ENCODE data around the gene ATP6V1F. TPM values are rescaled to one million over a fixed set of nuclear protein-coding genes. Genes with fewer than 3 reads are reported as not detected.
A peak's percentile ranks its signal among the peaks of the same experiment; 100 is the strongest.

The ATP6V1F gene
- total RNA-seq, 1 donor: 76.7 TPM

GRCh38 chr7:128863433-128863989 is 855 bp downstream of the ATP6V1F start:
- DNase-seq (ENCODE audit: low read depth): peak; percentile 79
- TF ChIP-seq, protein P1, sequence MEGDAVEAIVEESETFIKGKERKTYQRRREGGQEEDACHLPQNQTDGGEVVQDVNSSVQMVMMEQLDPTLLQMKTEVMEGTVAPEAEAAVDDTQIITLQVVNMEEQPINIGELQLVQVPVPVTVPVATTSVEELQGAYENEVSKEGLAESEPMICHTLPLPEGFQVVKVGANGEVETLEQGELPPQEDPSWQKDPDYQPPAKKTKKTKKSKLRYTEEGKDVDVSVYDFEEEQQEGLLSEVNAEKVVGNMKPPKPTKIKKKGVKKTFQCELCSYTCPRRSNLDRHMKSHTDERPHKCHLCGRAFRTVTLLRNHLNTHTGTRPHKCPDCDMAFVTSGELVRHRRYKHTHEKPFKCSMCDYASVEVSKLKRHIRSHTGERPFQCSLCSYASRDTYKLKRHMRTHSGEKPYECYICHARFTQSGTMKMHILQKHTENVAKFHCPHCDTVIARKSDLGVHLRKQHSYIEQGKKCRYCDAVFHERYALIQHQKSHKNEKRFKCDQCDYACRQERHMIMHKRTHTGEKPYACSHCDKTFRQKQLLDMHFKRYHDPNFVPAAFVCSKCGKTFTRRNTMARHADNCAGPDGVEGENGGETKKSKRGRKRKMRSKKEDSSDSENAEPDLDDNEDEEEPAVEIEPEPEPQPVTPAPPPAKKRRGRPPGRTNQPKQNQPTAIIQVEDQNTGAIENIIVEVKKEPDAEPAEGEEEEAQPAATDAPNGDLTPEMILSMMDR (IDR thresholded peaks at IDR 0.05; ENCODE audit: insufficient read depth, low read length): peak; percentile 70
- H3K4me3 ChIP-seq (ENCODE audit: low read depth, low read length): peak overlapping the region; percentile 81

GRCh38 chr7:128865303-128865702 is 2.6 kb downstream of the ATP6V1F start:
- DNase-seq (ENCODE audit: low read depth): no peak
- TF ChIP-seq, protein P1 (IDR thresholded peaks at IDR 0.05; ENCODE audit: insufficient read depth, low read length): no peak
- no peak overlapping the region for H3K4me3 ChIP-seq (ENCODE audit: low read depth, low read length)

- TF ChIP-seq, protein P1 (IDR thresholded peaks at IDR 0.05; ENCODE audit: insufficient read depth, low read length): no peak
- no peak for DNase-seq (ENCODE audit: low read depth)
- H3K4me3 ChIP-seq (ENCODE audit: low read depth, low read length): no peak overlapping the region
These were observed 3.6 kb downstream of the ATP6V1F start for GRCh38 chr7:128865996-128866877.

DNA sequence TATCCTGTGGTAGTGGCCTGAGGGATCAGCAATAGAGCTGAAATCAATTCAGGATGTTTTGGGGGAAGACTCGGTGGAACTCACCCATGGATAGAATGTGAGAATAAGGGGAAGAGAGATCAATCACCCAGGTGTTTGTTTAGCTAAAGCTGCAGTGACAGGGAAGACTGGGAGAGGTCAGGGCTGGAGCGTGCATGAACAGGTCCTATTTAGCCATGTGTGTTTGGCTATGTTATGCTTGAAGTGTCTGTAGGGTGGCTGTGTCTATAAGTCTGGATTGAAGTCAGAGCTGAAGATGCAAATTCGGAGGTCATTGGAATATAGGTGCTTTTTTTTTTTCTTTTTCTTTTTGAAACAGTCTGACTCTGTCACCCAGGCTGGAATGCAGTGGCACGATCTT is 4.6 kb downstream of the ATP6V1F start:
- H3K4me3 ChIP-seq (ENCODE audit: low read depth, low read length): no peak overlapping the region
- TF ChIP-seq, protein P1 (IDR thresholded peaks at IDR 0.05; ENCODE audit: insufficient read depth, low read length): no peak
- DNase-seq (ENCODE audit: low read depth): no peak

GRCh38 chr7:128867842-128868623 is 5.4 kb downstream of the ATP6V1F start:
- DNase-seq (ENCODE audit: low read depth): no peak
- H3K4me3 ChIP-seq (ENCODE audit: low read depth, low read length): no peak overlapping the region
- TF ChIP-seq, protein P1 (IDR thresholded peaks at IDR 0.05; ENCODE audit: insufficient read depth, low read length): no peak

- TF ChIP-seq, protein P1 (IDR thresholded peaks at IDR 0.05; ENCODE audit: insufficient read depth, low read length): no peak
- no peak for DNase-seq (ENCODE audit: low read depth)
- H3K4me3 ChIP-seq (ENCODE audit: low read depth, low read length): peak overlapping the region; percentile 54
These were observed 6.0 kb downstream of the ATP6V1F start for GRCh38 chr7:128868624-128869137.

Data from fibroblast of the aortic adventitia (primary cell).